K562 (cell line): Measurements from ENCODE around the gene SPATA33. TPM values are rescaled to one million over a fixed set of nuclear protein-coding genes. Genes with fewer than 3 reads are reported as not detected.
A peak's percentile ranks its signal among the peaks of the same experiment; 100 is the strongest.

Experiments used
- ATAC-seq: fragments of 200-7000 bp; cut with Tn5 transposase; 3 replicates; pipeline ENCODE4 v1.9.1; 2020; ENCODE audit warnings: moderate library complexity
- BruUV-seq: library from RNA; stranded (reverse); fragments of 400-500 nt; replicated peaks from 2 replicates; lab custom pipeline; 2021; lab: Mats Ljungman, UMichigan
- CTCF ChIA-PET: fragments of 300-600 bp; formaldehyde crosslinking; extraction: SDS; loops from one replicate; lab custom pipeline; 2021; ENCODE audit warnings: low intra/inter-chr PET ratio; lab: Yijun Ruan, JAX
- POLR2A ChIA-PET: fragments of 300-600, 350-650 bp; sonication (Branson Sonifier 250); formaldehyde crosslinking; extraction: SDS; loops from one replicate; lab custom pipeline; 2021; ENCODE audit warnings: antibody characterized with exemption, inconsistent platforms; lab: Yijun Ruan, JAX
- DNase-seq, 4 experiments: peaks; one replicate each; pipeline versions ENCODE4 v3.0.0 to v3.0.0-alpha.2; 2011 to 2018; ENCODE audit warnings: low spot score in 3 of 4, mixed read lengths in 3 of 4; ENCODE audit errors: extremely low read depth in 1 of 4
- FAIRE-seq: peaks from 2 replicates; lab custom pipeline; 2011; peaks lifted over from hg19 to GRCh38; lab: Jason Lieb, UNC
- H2AFZ ChIP-seq: 2 replicates; pipeline ENCODE4 v1.6.0; 2011; ENCODE audit warnings: low read depth, low read length, control low read depth, inconsistent platforms
- H3K27ac ChIP-seq: fragments of 200-600 bp; 3 replicates; pipeline ENCODE4 v1.8.0; 2011; ENCODE audit warnings: low read depth, mild to moderate bottlenecking, control low read depth, inconsistent platforms, low read length, moderate library complexity, mixed read lengths; ENCODE audit errors: extremely low read depth
- H3K27me3 ChIP-seq, 2 experiments: fragments of 300-600 bp in 1 of 2; 2 replicates in 1 of 2; 3 replicates in 1 of 2; pipeline versions ENCODE4 v1.6.0 to v1.8.0; 2011; ENCODE audit warnings: inconsistent platforms in 2 of 2, low read length in 2 of 2, mild to moderate bottlenecking in 1 of 2, mixed read lengths in 1 of 2, moderate library complexity in 1 of 2; ENCODE audit not compliant: control insufficient read depth in 2 of 2, insufficient read depth in 2 of 2
- H3K36me3 ChIP-seq: fragments of 300-600 bp; 3 replicates; pipeline ENCODE4 v1.8.0; 2011; ENCODE audit warnings: mild to moderate bottlenecking, low read length, inconsistent platforms; ENCODE audit not compliant: control insufficient read depth, insufficient read depth
- H3K4me1 ChIP-seq, 2 experiments: fragments of 200-600 bp in 1 of 2; replicated peaks in 1 of 2; 2 replicates in 1 of 2; 3 replicates in 1 of 2; pipeline versions ENCODE4 v1.5.1 to v1.8.0; 2011; ENCODE audit warnings: inconsistent platforms in 2 of 2, low read length in 2 of 2, mild to moderate bottlenecking in 1 of 2, mixed read lengths in 1 of 2, moderate library complexity in 1 of 2; ENCODE audit not compliant: control insufficient read depth in 2 of 2, insufficient read depth in 2 of 2
- H3K4me2 ChIP-seq: 2 replicates; pipeline ENCODE4 v1.6.1; 2011; ENCODE audit warnings: low read length, control low read depth, inconsistent platforms, mixed read lengths; ENCODE audit not compliant: insufficient read depth
- H3K4me3 ChIP-seq: fragments of 200-600 bp; sonication (generic), shearing (Covaris generic); 2 replicates; pipeline ENCODE4 v1.5.1; 2016; ENCODE audit warnings: control low read depth, inconsistent platforms
- H3K79me2 ChIP-seq: fragments of 200-600 bp; 3 replicates; pipeline ENCODE4 v1.8.0; 2011; ENCODE audit warnings: low read length, inconsistent platforms; ENCODE audit not compliant: control insufficient read depth, insufficient read depth
- H3K9ac ChIP-seq, 2 experiments: 2 replicates each; pipeline versions ENCODE4 v1.6.0 to v1.6.1; 2011; ENCODE audit warnings: low read depth in 2 of 2, low read length in 2 of 2, control low read depth in 1 of 2, inconsistent platforms in 1 of 2, mild to moderate bottlenecking in 1 of 2, mixed read lengths in 1 of 2; ENCODE audit not compliant: insufficient read depth in 1 of 2
- H3K9me1 ChIP-seq: one replicate; pipeline ENCODE4 v1.6.0; 2011; ENCODE audit warnings: inconsistent platforms, mild to moderate bottlenecking, low read length, moderate library complexity; ENCODE audit not compliant: control insufficient read depth, insufficient read depth
- H3K9me3 ChIP-seq: replicated peaks from 2 replicates; pipeline ENCODE4 v1.5.1; 2011; ENCODE audit warnings: low read depth, low read length, inconsistent platforms; ENCODE audit not compliant: control insufficient read depth, insufficient read depth
- H4K20me1 ChIP-seq: replicated peaks from 2 replicates; pipeline ENCODE4 v1.6.1; 2011; ENCODE audit warnings: low read length, inconsistent platforms, mixed read lengths; ENCODE audit not compliant: control insufficient read depth, insufficient read depth
- GATAD2A ChIP-seq: fragments of 450-650 bp; IDR thresholded peaks from 2 replicates; pipeline ENCODE4 v1.6.1; 2017
- ZFP36 ChIP-seq: fragments of 150-350 bp; IDR thresholded peaks from 2 replicates; pipeline ENCODE4 v1.6.1; 2018; ENCODE audit warnings: low read length, low read depth; ENCODE audit not compliant: partially characterized antibody
- ZNF384 ChIP-seq: IDR thresholded peaks from 2 replicates; pipeline ENCODE4 v1.6.1; 2012; ENCODE audit warnings: low read depth, low read length, improper control_type of control experiment
- ZNF561 ChIP-seq: fragments of 450-650 bp; formaldehyde crosslinking; conservative IDR thresholded peaks from 2 replicates; pipeline ENCODE4 v1.4.0; 2020; ENCODE audit warnings: mild to moderate bottlenecking, moderate library complexity
- ZNF830 ChIP-seq: fragments of 250-450 bp; sonication (Bioruptor Pico); IDR thresholded peaks from 2 replicates; pipeline ENCODE4 v1.5.0; 2021; ENCODE audit warnings: mild to moderate bottlenecking
- WGBS: fragments of 100-300 bp; shearing (Covaris generic); methylation state at CpG from one replicate; pipeline ENCODE4 v1.1.6; 2016; ENCODE audit warnings: low coverage, mixed read lengths; ENCODE audit not compliant: insufficient coverage; ENCODE audit errors: missing lambda C conversion rate; 5-methylcytosine and 5-hydroxymethylcytosine counted together
- in situ Hi-C: fragments of 300-500 bp; cut with MboI; formaldehyde crosslinking; loops from 4 replicates; pipeline ENCODE4 v1.15.0; 2018; ENCODE audit warnings: inconsistent platforms, mixed read lengths
- intact Hi-C: fragments of 100-400 bp; cut with micrococcal nuclease; formaldehyde crosslinking; loops from 2 replicates; pipeline ENCODE4 v1.14.2; 2022
- polyA plus RNA-seq, 8 experiments: library from polyadenylated mRNA; depleted of rRNA in 4 of 8; stranded (reverse) in 5 of 8; unstranded in 3 of 8; fragments of >200 nt; fragmentation: Nextera tagmentation in 2 of 8; fragmentation: Illumina TruSeq in 1 of 8; extraction: Ambion mirVana in 2 of 8; extraction: Trizol in 1 of 8; gene quantifications; 2 replicates each; pipeline versions ENCODE4 v1.2.1 to v1.2.3, GENCODE V29; 2011 to 2014; ENCODE audit warnings: inconsistent platforms in 1 of 8, missing spikeins in 1 of 8
- total RNA-seq, 7 experiments: library from RNA; depleted of rRNA in 6 of 7; stranded (reverse); fragments of >200 nt in 6 of 7; fragmentation: Illumina TruSeq in 2 of 7; extraction: Trizol in 2 of 7; gene quantifications; 2 replicates each; pipeline versions ENCODE4 v1.2.1 to v1.2.3, GENCODE V29; 2011 to 2021; ENCODE audit warnings: low replicate concordance in 1 of 7
- TF ChIP-seq, protein P1 (sequence below), 2 experiments: fragments of 450-650 bp in 1 of 2; sonication (generic) in 1 of 2; formaldehyde crosslinking in 1 of 2; IDR thresholded peaks; 2 replicates each; pipeline versions ENCODE4 v1.7.1 to v1.9.0; 2016 to 2022; ENCODE audit warnings: inconsistent platforms in 1 of 2, mild to moderate bottlenecking in 1 of 2, missing genetic modification reagents in 1 of 2

The SPATA33 gene
- total and polyA plus RNA-seq, 9 of the 15 experiments (the other 6 are each of a cell fraction or from before 2014, with no cell fraction given) = 4.0 to 20.0 (median 11.8) TPM

DNA sequence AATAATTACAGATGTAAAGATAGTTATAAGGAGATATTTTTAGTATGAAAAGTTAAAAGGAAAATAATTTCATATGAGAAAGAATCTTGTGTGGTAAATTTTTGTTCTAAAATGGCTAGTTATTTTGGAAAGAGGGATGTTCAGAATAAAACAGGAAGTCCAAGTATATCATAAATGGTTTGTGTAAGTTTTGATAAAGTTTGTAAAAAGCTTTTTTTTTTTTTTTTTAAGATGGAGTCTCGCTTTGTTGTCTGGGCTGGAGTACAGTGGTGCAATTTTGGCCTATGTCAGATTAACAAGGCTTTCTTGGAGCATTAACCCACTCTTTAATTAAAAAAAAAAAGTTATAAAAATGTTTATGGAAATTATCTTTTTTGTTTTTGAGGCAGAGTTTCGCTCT is 20.6 kb downstream of the SPATA33 start:
- Histone ChIP-seq H3K36me3 (no peaks in the 10 kb centered on the region), H3K9me1 (no peaks in the 10 kb centered on the region), H3K27ac (no peak overlapping the region), H3K9me3 (no peaks in the 10 kb centered on the region), H3K79me2 (no peaks in the 10 kb centered on the region), H3K4me1 (peaks cover 0 to 4% of the 10 kb centered on the region in 2 experiments; a peak in 2 of 5 replicates), H3K4me3 (no peak overlapping the region), H3K9ac (no peak overlapping the region), H4K20me1 (no peaks in the 10 kb centered on the region), H3K27me3 (no peaks in the 10 kb centered on the region), H2AFZ (no peak overlapping the region), H3K4me2 (no peak overlapping the region)
- TF ChIP-seq ZNF561 (CRISPR knock-in tag) (no peak), GATAD2A (no peak), ZNF830 (no peak), ZNF384 (peak; percentile 74), ZFP36 (peak; percentile 50)
- TF ChIP-seq, protein P1, sequence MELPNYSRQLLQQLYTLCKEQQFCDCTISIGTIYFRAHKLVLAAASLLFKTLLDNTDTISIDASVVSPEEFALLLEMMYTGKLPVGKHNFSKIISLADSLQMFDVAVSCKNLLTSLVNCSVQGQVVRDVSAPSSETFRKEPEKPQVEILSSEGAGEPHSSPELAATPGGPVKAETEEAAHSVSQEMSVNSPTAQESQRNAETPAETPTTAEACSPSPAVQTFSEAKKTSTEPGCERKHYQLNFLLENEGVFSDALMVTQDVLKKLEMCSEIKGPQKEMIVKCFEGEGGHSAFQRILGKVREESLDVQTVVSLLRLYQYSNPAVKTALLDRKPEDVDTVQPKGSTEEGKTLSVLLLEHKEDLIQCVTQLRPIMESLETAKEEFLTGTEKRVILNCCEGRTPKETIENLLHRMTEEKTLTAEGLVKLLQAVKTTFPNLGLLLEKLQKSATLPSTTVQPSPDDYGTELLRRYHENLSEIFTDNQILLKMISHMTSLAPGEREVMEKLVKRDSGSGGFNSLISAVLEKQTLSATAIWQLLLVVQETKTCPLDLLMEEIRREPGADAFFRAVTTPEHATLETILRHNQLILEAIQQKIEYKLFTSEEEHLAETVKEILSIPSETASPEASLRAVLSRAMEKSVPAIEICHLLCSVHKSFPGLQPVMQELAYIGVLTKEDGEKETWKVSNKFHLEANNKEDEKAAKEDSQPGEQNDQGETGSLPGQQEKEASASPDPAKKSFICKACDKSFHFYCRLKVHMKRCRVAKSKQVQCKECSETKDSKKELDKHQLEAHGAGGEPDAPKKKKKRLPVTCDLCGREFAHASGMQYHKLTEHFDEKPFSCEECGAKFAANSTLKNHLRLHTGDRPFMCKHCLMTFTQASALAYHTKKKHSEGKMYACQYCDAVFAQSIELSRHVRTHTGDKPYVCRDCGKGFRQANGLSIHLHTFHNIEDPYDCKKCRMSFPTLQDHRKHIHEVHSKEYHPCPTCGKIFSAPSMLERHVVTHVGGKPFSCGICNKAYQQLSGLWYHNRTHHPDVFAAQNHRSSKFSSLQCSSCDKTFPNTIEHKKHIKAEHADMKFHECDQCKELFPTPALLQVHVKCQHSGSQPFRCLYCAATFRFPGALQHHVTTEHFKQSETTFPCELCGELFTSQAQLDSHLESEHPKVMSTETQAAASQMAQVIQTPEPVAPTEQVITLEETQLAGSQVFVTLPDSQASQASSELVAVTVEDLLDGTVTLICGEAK (IDR thresholded peaks at IDR 0.05) = peak; percentile 82
- TF ChIP-seq, protein P1 (CRISPR knock-in tag; IDR thresholded peaks at IDR 0.05) = peak; percentile 58; the same call in 1 of the 2 replicates
- no peak for ATAC-seq
- intact Hi-C loops = no loop called here
- no peak for FAIRE-seq
- 62% methylated on average over 2 of the region's 2 CpGs for WGBS
- BruUV-seq = no TSS peak
- no peak for DNase-seq
- ChIA-PET POLR2A (no interaction called here), CTCF (no interaction called here)
- in situ Hi-C loops = no loop called here
